Keratinocyte (primary cell): ENCODE measurements around the gene PSMC3. TPM values are rescaled to one million over a fixed set of nuclear protein-coding genes. Genes with fewer than 3 reads are reported as not detected.

Experiments used
- DNase-seq: peaks from one replicate; pipeline ENCODE4 v3.0.0-alpha.2; 2011; ENCODE audit warnings: low read depth, missing footprints, low spot score
- FAIRE-seq: peaks from 2 replicates; lab custom pipeline; 2011; peaks lifted over from hg19 to GRCh38; lab: Jason Lieb, UNC
- H2AFZ ChIP-seq: 2 replicates; pipeline ENCODE4 v1.6.0; 2012; ENCODE audit warnings: low read length, control low read depth, inconsistent platforms; ENCODE audit not compliant: control insufficient read depth
- H3K27ac ChIP-seq: 2 replicates; pipeline ENCODE4 v1.5.1; 2011; ENCODE audit warnings: low read length; ENCODE audit not compliant: control insufficient read depth, insufficient read depth
- H3K27me3 ChIP-seq: 3 replicates; pipeline ENCODE4 v1.6.0; 2011; ENCODE audit warnings: low read length; ENCODE audit not compliant: control insufficient read depth, insufficient read depth; ENCODE audit errors: extremely low read depth
- H3K36me3 ChIP-seq, 2 experiments: 2 replicates in 1 of 2; 3 replicates in 1 of 2; pipeline ENCODE4 v1.5.1; 2011; ENCODE audit warnings: low read length in 2 of 2, mild to moderate bottlenecking in 1 of 2; ENCODE audit not compliant: control insufficient read depth in 2 of 2, insufficient read depth in 2 of 2; ENCODE audit errors: extremely low read depth in 1 of 2
- H3K4me1 ChIP-seq: 3 replicates; pipeline ENCODE4 v1.5.1; 2011; ENCODE audit warnings: low read length; ENCODE audit not compliant: control insufficient read depth, insufficient read depth; ENCODE audit errors: extremely low read depth
- H3K4me2 ChIP-seq: 3 replicates; pipeline ENCODE4 v1.6.0; 2011; ENCODE audit warnings: low read depth, low read length; ENCODE audit not compliant: control insufficient read depth, insufficient read depth; ENCODE audit errors: extremely low read depth
- H3K4me3 ChIP-seq, 3 experiments: fragments of 200-600 bp in 1 of 3; sonication (generic) in 1 of 3; 2 replicates in 2 of 3; 3 replicates in 1 of 3; pipeline ENCODE4 v1.5.1; 2011 to 2016; ENCODE audit warnings: low read length in 3 of 3, mild to moderate bottlenecking in 3 of 3, control low read depth in 2 of 3, inconsistent platforms in 1 of 3, low read depth in 1 of 3, mixed read lengths in 1 of 3, mixed run types in 1 of 3, moderate library complexity in 1 of 3; ENCODE audit not compliant: control insufficient read depth in 2 of 3, insufficient read depth in 2 of 3; ENCODE audit errors: extremely low read depth in 1 of 3
- H3K79me2 ChIP-seq: 2 replicates; pipeline ENCODE4 v1.6.0; 2012; ENCODE audit warnings: low read length; ENCODE audit not compliant: control insufficient read depth, insufficient read depth
- H3K9ac ChIP-seq: 3 replicates; pipeline ENCODE4 v1.6.0; 2011; ENCODE audit warnings: low read length; ENCODE audit not compliant: control insufficient read depth, insufficient read depth; ENCODE audit errors: extremely low read depth
- H3K9me1 ChIP-seq: 3 replicates; pipeline ENCODE4 v1.6.0; 2011; ENCODE audit warnings: low read length; ENCODE audit not compliant: control insufficient read depth, insufficient read depth; ENCODE audit errors: extremely low read depth
- H3K9me3 ChIP-seq: 2 replicates; pipeline ENCODE4 v1.5.1; 2012; ENCODE audit warnings: low read depth, low read length; ENCODE audit not compliant: control insufficient read depth
- H4K20me1 ChIP-seq: 3 replicates; pipeline ENCODE4 v1.6.0; 2011; ENCODE audit warnings: low read length; ENCODE audit not compliant: control insufficient read depth, insufficient read depth; ENCODE audit errors: extremely low read depth
- CTCF ChIP-seq, 3 experiments: IDR thresholded peaks in 1 of 3; conservative IDR thresholded peaks in 1 of 3; optimal IDR thresholded peaks in 1 of 3; 2 replicates in 2 of 3; 3 replicates in 1 of 3; pipeline versions ENCODE3 to v1.5.1; 2011; ENCODE audit warnings: low read length in 3 of 3, mild to moderate bottlenecking in 3 of 3, moderate library complexity in 2 of 3, control low read depth in 1 of 3, inconsistent platforms in 1 of 3; ENCODE audit not compliant: insufficient read depth in 2 of 3; ENCODE audit errors: extremely low read depth in 1 of 3
- EZH2 ChIP-seq: IDR thresholded peaks from one replicate; pipeline ENCODE4 v1.6.1; 2012; ENCODE audit warnings: inconsistent platforms, mild to moderate bottlenecking, low read length, moderate library complexity
- dilution Hi-C: fragments of 300-500 bp; cut with MboI; formaldehyde crosslinking; loops from one replicate; pipeline ENCODE4 v1.7.0; 2020; ENCODE audit warnings: low sequenced_read_pairs; ENCODE audit not compliant: extremely low pct_ligation_motif_present
- polyA plus RNA-seq, 5 experiments: library from polyadenylated mRNA; depleted of rRNA in 3 of 5; stranded (reverse) in 3 of 5; stranded (forward) in 1 of 5; unstranded in 1 of 5; fragments of >200 nt; gene quantifications; 1 replicate in 1 of 5; 2 replicates in 3 of 5; 3 replicates in 1 of 5; pipeline versions ENCODE4 v1.2.1 to v1.2.3, GENCODE V29; 2011 to 2012; ENCODE audit warnings: missing spikeins in 2 of 5, low read depth in 1 of 5, low replicate concordance in 1 of 5

Gene PSMC3
- polyA plus RNA-seq, 1 donor (not counting 4 experiments of a cell fraction or from before 2014, with no cell fraction given), result 172 TPM

GRCh38 chr11:47406896-47407745 lies 19.1 kb downstream of the PSMC3 start:
- Histone ChIP-seq H2AFZ (peak overlapping the region; percentile 67), H3K36me3 (peaks cover 7 to 17% of the 10 kb centered on the region in 2 experiments), H3K9ac (peak overlapping the region; percentile 86), H3K9me3 (no peaks in the 10 kb centered on the region), H3K27ac (peak overlapping the region; percentile 95), H3K4me2 (peak overlapping the region; percentile 99), H4K20me1 (peaks cover under 1% of the 10 kb centered on the region), H3K4me3 (peak overlapping the region; percentile 60 to 88 (median 72)), H3K27me3 (no peaks in the 10 kb centered on the region), H3K79me2 (peaks cover 27% of the 10 kb centered on the region), H3K4me1 (peaks cover 22% of the 10 kb centered on the region), H3K9me1 (no peaks in the 10 kb centered on the region)
- no peak for DNase-seq
- TF ChIP-seq CTCF (optimal IDR thresholded peaks at IDR 0.05 in 1 of 3, IDR thresholded peaks at IDR 0.05 in 1 of 3, conservative IDR thresholded peaks at IDR 0.05 in 1 of 3; ENCODE audit: extremely low read depth in 1 of 3, insufficient read depth in 2 of 3, low read length in 3 of 3), result peak in 2 of 3 experiments; percentile 21 to 47
- TF ChIP-seq EZH2, result no peak
- FAIRE-seq, result no peak
- dilution Hi-C loops, result no loop called here

GRCh38 chr11:47403571-47403970 lies 22.7 kb downstream of the PSMC3 start:
- FAIRE-seq (no peak), DNase-seq (no peak)
- Histone ChIP-seq H3K9me3 (no peaks in the 10 kb centered on the region), H3K27me3 (no peaks in the 10 kb centered on the region), H3K4me2 (no peak overlapping the region), H4K20me1 (no peaks in the 10 kb centered on the region), H3K9me1 (no peaks in the 10 kb centered on the region), H3K9ac (no peak overlapping the region), H3K36me3 (no peaks in the 10 kb centered on the region), H3K4me3 (no peak overlapping the region), H3K79me2 (no peaks in the 10 kb centered on the region), H3K4me1 (peaks cover 26% of the 10 kb centered on the region), H2AFZ (no peak overlapping the region), H3K27ac (no peak overlapping the region)
- dilution Hi-C loops, result no loop called here
- TF ChIP-seq CTCF (optimal IDR thresholded peaks at IDR 0.05 in 1 of 3, IDR thresholded peaks at IDR 0.05 in 1 of 3, conservative IDR thresholded peaks at IDR 0.05 in 1 of 3; ENCODE audit: extremely low read depth in 1 of 3, insufficient read depth in 2 of 3, low read length in 3 of 3) (no peak), EZH2 (no peak)
